ENCODE measurements around the gene DYNLT5.
"Not testable (repeated sequence)": the region's sequence is repeated elsewhere in the genome, so short reads cannot be mapped to it uniquely, and the experiment has no call there.

DYNLT5 gene

DNA sequence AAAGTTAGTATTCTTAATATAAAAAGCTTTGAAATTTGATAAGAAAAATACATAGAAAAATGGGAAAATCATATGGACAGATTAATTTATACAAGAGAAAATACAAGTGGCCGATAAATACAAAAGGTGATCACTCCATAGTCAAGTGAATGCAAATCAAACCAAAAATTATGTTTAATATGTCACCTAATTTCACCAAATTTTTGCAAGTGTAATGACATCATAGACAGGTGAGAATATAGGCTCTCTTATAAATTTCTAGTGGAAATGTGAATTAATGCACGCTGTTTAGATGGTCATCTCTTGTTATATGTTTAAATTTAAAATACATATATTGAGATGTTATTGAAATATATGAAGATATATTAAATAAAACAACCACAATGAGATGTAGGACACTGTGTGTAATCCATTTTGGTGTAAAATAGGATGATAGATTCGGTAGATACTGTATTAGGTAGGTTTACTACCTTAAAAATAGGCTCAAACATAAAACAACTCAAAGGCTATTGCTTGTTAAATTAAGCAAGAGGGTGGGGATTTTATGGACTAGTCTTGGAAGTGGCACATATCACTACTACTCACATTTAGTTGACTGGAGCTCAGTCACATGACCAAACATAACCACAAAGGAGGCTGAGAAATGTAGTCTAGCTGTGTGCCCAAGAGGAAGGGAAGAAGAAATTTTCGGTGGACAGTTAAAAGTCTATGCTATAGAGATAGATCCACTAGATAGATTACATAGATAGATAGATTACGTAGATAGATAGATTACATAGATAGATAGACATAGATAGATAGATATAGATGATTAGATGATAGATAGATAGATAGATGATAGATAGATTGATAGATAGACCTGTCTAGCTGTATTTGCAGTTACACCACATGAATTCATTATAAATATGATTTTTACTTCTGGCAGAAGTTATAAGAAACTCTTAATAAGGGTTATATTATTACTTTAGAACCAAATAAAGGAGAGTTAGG lies 39.7 kb downstream of the DYNLT5 start:
- no peak for DNase-seq

DNA sequence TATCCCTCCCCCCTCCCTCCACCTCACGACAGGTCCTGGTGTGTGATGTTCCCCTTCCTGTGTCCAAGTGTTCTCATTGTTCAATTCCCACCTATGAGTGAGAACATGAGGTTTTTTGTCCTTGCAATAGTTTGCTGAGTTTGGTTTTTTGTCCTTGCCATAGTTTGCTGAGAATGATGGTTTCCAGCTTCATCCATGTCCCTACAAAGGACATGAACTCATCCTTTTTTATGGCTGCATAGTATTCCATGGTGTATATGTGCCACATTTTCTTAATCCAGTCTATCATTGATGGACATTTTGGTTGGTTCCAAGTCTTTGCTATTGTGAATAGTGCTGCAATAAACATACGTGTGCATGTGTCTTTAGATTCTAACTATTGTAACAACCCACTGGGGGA lies 43.6 kb downstream of the DYNLT5 start:
- DNase-seq: not testable (repeated sequence)

DNA sequence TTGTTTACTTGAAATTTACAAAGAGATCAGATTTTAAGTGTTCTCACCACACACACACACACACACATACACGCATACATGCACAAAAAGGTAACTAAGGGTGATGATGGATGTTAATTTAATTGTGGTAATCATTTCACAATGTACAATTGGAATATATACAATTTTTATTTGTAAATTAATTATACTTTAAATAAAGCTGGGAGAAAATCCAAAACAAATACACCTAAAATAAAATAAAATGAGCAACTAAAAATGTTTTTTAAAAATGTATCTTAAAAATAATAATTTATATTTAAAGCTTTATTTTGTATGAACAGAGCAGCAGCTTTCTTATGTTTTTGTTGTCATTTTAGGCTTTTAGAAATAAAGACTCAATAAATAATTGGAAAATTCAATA lies 57.0 kb downstream of the DYNLT5 start:
- no peak for DNase-seq

DNA sequence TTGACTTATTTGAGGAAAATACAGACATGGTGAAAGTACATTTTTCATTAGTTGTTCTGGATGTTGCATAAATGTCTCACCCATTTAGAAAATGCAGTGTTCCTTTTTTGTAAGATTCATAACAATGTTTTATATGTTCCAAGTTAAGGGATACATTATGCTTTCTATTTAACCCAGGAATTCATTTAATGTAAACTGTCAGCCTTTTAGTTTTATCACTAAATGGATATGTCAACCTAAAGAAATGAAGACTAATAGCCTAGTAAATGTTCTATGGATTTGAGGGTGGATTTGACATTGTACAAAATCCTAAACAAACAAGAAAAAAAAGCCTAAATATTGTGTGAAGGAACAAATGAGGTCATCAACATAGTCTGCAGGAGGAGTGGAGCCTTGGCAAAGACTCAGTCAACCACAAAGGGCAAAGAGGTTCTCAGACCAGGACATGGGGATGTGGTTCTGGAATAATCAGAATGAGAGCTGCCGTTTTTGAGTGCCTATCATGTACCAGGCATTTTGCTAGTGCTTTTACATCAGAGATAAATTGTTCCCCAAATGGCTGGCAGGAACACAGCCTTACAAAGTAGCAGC lies 57.6 kb downstream of the DYNLT5 start:
- DNase-seq: no peak

DNA sequence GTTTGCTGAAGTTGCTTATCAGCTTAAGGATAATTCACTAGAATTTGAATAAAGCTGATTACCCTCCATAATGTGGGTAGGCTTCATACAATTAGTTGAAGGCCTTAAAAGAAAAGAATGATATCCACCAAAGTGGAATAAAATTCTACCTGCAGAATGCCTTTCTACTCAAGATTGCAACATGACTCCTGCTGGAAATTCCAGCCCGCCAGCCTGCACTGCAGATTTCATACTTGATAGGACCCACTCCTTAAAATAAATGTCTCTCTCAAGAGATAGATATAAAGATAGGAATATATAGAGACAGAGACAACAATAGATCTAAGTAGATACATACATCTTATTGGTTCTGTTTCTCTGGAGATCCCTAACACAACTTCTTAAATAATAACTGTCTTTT lies 72.5 kb downstream of the DYNLT5 start:
- no peak for DNase-seq
